CD4-positive, alpha-beta T cell treated with Interleukin-12 subunit alpha and Interleukin-12 subunit beta, for 1 hour (primary cell): ENCODE data around the gene WDSUB1.

Experiments
- DNase-seq: peaks from one replicate; pipeline ENCODE4 v3.0.0-alpha.2; 2020

The WDSUB1 gene

GRCh38 chr2:159285929-159286708, at the start of gene WDSUB1:
WDSUB1 (minus strand) TSS chr2:159286703; CDS start chr2:159283069, 3,634 bp downstream.
- peak; percentile 18 for DNase-seq

- no peak for DNase-seq
These were observed 40.2 kb upstream of the WDSUB1 start for GRCh38 chr2:159326569-159327255.

GRCh38 chr2:159322419-159322818, 35.9 kb upstream of the WDSUB1 start:
- no peak for DNase-seq

GRCh38 chr2:159317392-159318088, 31.0 kb upstream of the WDSUB1 start:
- no peak for DNase-seq

GRCh38 chr2:159307942-159308341, 21.4 kb upstream of the WDSUB1 start:
- DNase-seq, result no peak

- DNase-seq, result no peak
These were observed 14.1 kb upstream of the WDSUB1 start for GRCh38 chr2:159300586-159300985.

GRCh38 chr2:159298967-159299366, 12.5 kb upstream of the WDSUB1 start:
- no peak for DNase-seq

GRCh38 chr2:159297042-159297707, 10.7 kb upstream of the WDSUB1 start:
- DNase-seq, result no peak

- no peak for DNase-seq
These were observed 5.7 kb upstream of the WDSUB1 start for GRCh38 chr2:159292157-159292556.

GRCh38 chr2:159290289-159290907, 3.9 kb upstream of the WDSUB1 start:
- peak; percentile 45 for DNase-seq

GRCh38 chr2:159287733-159288132, 1.2 kb upstream of the WDSUB1 start:
- no peak for DNase-seq

- peak; percentile 98 for DNase-seq
These were observed 372 bp upstream of the WDSUB1 start for GRCh38 chr2:159286709-159287441.

- DNase-seq, result no peak
These were observed 1.1 kb downstream of the WDSUB1 start for GRCh38 chr2:159285433-159285832.

GRCh38 chr2:159283529-159283928, 3.0 kb downstream of the WDSUB1 start:
- DNase-seq, result no peak

GRCh38 chr2:159281002-159281401, 5.5 kb downstream of the WDSUB1 start:
- DNase-seq, result no peak

GRCh38 chr2:159279700-159280099, 6.8 kb downstream of the WDSUB1 start:
- no peak for DNase-seq

GRCh38 chr2:159275111-159275510, 11.4 kb downstream of the WDSUB1 start:
- DNase-seq, result no peak

- no peak for DNase-seq
These were observed 14.3 kb downstream of the WDSUB1 start for GRCh38 chr2:159272156-159272555.

- no peak for DNase-seq
These were observed 15.6 kb downstream of the WDSUB1 start for GRCh38 chr2:159270744-159271379.

GRCh38 chr2:159267921-159268320, 18.6 kb downstream of the WDSUB1 start:
- DNase-seq, result no peak

- no peak for DNase-seq
These were observed 19.9 kb downstream of the WDSUB1 start for GRCh38 chr2:159266554-159266953.
